Measurements from ENCODE around the gene P2RX3. TPM values are rescaled to one million over a fixed set of nuclear protein-coding genes. Genes with fewer than 3 reads are reported as not detected.

Gene P2RX3
- total and polyA plus RNA-seq, 10 of the 15 experiments (the other 5 are each of a cell fraction or from before 2014, with no cell fraction given): 0.05 to 0.12 TPM; not detected in 8

GRCh38 chr11:57303990-57304579 is 34.1 kb upstream of the P2RX3 start:
- POLR2A ChIA-PET: no interaction called here
- Histone ChIP-seq H3K36me3 (ENCODE audit: control insufficient read depth in 2 of 2, insufficient read depth in 2 of 2, low read length in 1 of 2) (no peaks in the 10 kb centered on the region; a peak in 2 of 4 replicates), H3K4me1 (ENCODE audit: control insufficient read depth, insufficient read depth, low read length) (0 out of 2 replicates have a peak, but pooled peaks cover 3% of the 10 kb centered on the region), H3K27ac (ENCODE audit: control insufficient read depth, insufficient read depth) (no peak overlapping the region), H3K79me2 (ENCODE audit: control insufficient read depth, insufficient read depth, low read length) (no peaks in the 10 kb centered on the region), H3K4me3 (no peak overlapping the region), H3K27me3 (replicated peaks in 1 of 2; ENCODE audit: control insufficient read depth in 2 of 2, insufficient read depth in 2 of 2, low read length in 1 of 2) (no peaks in the 10 kb centered on the region), H3K9me3 (replicated peaks; ENCODE audit: control insufficient read depth, insufficient read depth, low read length) (no peaks in the 10 kb centered on the region; the same call in 2 of the 3 replicates), H4K20me1 (ENCODE audit: control insufficient read depth, insufficient read depth) (no peaks in the 10 kb centered on the region), H3K4me2 (ENCODE audit: control insufficient read depth, insufficient read depth) (no peak overlapping the region), H3K9ac (ENCODE audit: control insufficient read depth, insufficient read depth, low read length) (no peak overlapping the region), H2AFZ (ENCODE audit: control insufficient read depth, low read depth, low read length) (no peak overlapping the region)
- RAD21 ChIA-PET (ENCODE audit: unreplicated experiment): no interaction called here
- SMC1A ChIA-PET (ENCODE audit: uncharacterized antibody, unreplicated experiment): no interaction called here
- TF ChIP-seq ASH2L (IDR thresholded peaks at IDR 0.05; ENCODE audit: borderline replicate concordance, low read depth) (no peak), YY1 (IDR thresholded peaks at IDR 0.05; ENCODE audit: low read depth, low read length) (no peak), E2F8 (IDR thresholded peaks at IDR 0.05; ENCODE audit: low read depth, partially characterized antibody) (no peak), BRCA1 (IDR thresholded peaks at IDR 0.05; ENCODE audit: low read depth, low read length) (no peak), RAD21 (IDR thresholded peaks at IDR 0.05; ENCODE audit: insufficient read depth, low read depth, low read length) (no peak), RCOR1 (conservative IDR thresholded peaks at IDR 0.05; ENCODE audit: low read depth, low read length) (no peak), SMAD5 (IDR thresholded peaks at IDR 0.05; ENCODE audit: low read depth) (no peak), MTA3 (IDR thresholded peaks at IDR 0.05; ENCODE audit: borderline replicate concordance, low read length) (no peak), ZNF622 (IDR thresholded peaks at IDR 0.05) (no peak)
- TF ChIP-seq, protein P1, sequence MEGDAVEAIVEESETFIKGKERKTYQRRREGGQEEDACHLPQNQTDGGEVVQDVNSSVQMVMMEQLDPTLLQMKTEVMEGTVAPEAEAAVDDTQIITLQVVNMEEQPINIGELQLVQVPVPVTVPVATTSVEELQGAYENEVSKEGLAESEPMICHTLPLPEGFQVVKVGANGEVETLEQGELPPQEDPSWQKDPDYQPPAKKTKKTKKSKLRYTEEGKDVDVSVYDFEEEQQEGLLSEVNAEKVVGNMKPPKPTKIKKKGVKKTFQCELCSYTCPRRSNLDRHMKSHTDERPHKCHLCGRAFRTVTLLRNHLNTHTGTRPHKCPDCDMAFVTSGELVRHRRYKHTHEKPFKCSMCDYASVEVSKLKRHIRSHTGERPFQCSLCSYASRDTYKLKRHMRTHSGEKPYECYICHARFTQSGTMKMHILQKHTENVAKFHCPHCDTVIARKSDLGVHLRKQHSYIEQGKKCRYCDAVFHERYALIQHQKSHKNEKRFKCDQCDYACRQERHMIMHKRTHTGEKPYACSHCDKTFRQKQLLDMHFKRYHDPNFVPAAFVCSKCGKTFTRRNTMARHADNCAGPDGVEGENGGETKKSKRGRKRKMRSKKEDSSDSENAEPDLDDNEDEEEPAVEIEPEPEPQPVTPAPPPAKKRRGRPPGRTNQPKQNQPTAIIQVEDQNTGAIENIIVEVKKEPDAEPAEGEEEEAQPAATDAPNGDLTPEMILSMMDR (IDR thresholded peaks at IDR 0.05 in 2 of 3, conservative IDR thresholded peaks at IDR 0.05 in 1 of 3; ENCODE audit: control insufficient read depth in 2 of 3, extremely low read depth in 1 of 3, insufficient read depth in 1 of 3, low read depth in 3 of 3, low read length in 3 of 3): no peak
- no peak for DNase-seq (ENCODE audit: low read depth, low spot score)
- CTCF ChIA-PET: interaction anchor here (0.8 to 1.5 kb wide), 2 partner anchors 8 to 55 kb away, joined by 3 to 4 read pairs; no protein-coding TSS in a partner anchor
- no TSS peak for BruUV-seq (replicated peaks)
- FAIRE-seq: no peak
- 94% methylated on average over 8 of the region's 8 CpGs for WGBS (ENCODE audit: insufficient coverage, insufficient replicate concordance, low lambda C conversion rate, missing lambda C conversion rate)
- in situ Hi-C loops (cut with MboI) (no loop called here), intact Hi-C loops (cut with micrococcal nuclease; ENCODE audit: unreplicated experiment) (no loop called here)
- ATAC-seq: no peak
